RWPE1 (cell line): ENCODE data around the gene MCUB.

Experiments
- CTCF ChIA-PET: fragments of 350-600 bp; sonication (Branson Sonifier 250); formaldehyde crosslinking; extraction: SDS; loops from one replicate; lab custom pipeline; 2021; lab: Yijun Ruan, JAX
- POLR2A ChIA-PET: fragments of 400-600 bp; formaldehyde crosslinking; extraction: SDS; loops from one replicate; lab custom pipeline; 2020; ENCODE audit warnings: antibody characterized with exemption; ENCODE audit not compliant: low non-redundant PET; lab: Yijun Ruan, JAX
- DNase-seq: peaks from one replicate; pipeline ENCODE4 v3.0.0; 2012; ENCODE audit warnings: low spot score
- H3K27ac ChIP-seq: fragments of 450-650 bp; 2 replicates; pipeline ENCODE4 v1.5.1; 2017
- TF ChIP-seq, protein P1 (sequence below): fragments of 450-650 bp; conservative IDR thresholded peaks from 2 replicates; pipeline ENCODE4 v1.5.1; 2017; ENCODE audit warnings: low read depth, mild to moderate bottlenecking

Gene MCUB

DNA sequence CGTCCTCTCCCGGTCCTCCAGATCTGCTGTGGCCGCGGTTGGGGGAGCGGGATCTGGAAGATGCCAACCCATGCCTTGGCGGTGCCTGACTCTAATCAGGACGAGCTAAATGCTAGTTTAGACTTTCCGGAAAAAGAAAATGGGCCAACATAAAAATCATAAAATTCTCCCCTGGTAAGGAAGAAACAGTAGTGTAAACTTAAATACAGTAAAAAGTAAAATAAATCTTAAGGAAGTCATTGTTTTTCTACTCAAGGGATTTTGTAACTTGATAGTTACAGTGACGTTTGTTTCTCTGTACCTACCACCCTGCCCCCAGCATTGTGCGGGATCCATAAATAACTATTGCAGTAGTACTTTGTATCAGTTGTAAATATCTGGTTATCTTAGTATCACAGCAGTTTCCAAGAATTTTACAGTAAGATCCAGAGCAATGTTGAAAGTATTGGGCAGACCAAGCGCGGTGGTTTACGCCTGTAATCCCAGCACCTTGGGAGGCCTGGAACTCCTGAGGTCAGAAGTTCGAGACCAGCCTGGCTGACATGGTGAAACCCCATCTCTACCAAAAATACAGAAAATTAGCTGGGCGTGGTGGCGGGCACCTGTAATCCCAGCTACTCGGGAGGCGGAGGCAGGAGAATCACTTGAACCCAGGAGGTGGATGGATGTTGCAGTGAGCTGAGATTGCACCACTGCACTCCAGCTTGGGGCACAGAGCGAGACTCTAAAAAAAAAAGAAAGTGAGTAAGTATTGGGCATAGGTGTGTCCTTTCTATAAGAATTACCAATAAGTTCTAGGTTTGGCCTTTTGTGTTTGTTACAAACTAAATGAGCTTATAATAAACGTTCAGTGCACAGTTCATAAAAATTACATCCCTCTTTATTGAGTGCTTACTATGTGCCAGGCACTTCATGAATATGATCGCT is 170.8 kb downstream of the MCUB start:
- CTCF ChIA-PET: interaction anchor here (0.6 kb wide), 1 partner anchor 247 kb away, joined by 5 read pairs; no protein-coding TSS in a partner anchor
- POLR2A ChIA-PET: no interaction called here
- no peak for DNase-seq
- TF ChIP-seq, protein P1, sequence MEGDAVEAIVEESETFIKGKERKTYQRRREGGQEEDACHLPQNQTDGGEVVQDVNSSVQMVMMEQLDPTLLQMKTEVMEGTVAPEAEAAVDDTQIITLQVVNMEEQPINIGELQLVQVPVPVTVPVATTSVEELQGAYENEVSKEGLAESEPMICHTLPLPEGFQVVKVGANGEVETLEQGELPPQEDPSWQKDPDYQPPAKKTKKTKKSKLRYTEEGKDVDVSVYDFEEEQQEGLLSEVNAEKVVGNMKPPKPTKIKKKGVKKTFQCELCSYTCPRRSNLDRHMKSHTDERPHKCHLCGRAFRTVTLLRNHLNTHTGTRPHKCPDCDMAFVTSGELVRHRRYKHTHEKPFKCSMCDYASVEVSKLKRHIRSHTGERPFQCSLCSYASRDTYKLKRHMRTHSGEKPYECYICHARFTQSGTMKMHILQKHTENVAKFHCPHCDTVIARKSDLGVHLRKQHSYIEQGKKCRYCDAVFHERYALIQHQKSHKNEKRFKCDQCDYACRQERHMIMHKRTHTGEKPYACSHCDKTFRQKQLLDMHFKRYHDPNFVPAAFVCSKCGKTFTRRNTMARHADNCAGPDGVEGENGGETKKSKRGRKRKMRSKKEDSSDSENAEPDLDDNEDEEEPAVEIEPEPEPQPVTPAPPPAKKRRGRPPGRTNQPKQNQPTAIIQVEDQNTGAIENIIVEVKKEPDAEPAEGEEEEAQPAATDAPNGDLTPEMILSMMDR: no peak
- peak overlapping the region; percentile 76 for H3K27ac ChIP-seq

DNA sequence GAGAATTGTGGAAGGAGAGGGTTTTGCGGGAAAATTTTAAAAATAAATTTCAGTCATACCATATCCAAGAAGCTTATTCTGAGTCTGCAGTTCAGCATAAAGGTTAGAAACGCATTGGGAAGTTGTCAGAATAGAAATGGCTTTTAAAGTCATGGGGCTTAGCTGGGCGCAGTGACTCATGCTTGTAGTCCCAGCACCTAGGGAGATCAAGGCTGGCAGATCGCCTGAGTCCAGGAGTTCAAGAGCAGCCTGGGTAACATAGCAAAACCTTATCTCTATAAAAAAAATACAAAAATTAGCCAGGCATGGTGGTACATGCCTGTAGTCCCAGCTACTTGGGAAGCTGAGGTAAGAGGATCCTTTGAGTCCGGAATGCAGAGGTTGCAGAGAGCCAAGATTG is 173.7 kb downstream of the MCUB start:
- TF ChIP-seq, protein P1: no peak
- ChIA-PET CTCF (no interaction called here), POLR2A (no interaction called here)
- H3K27ac ChIP-seq: no peak overlapping the region
- no peak for DNase-seq

DNA sequence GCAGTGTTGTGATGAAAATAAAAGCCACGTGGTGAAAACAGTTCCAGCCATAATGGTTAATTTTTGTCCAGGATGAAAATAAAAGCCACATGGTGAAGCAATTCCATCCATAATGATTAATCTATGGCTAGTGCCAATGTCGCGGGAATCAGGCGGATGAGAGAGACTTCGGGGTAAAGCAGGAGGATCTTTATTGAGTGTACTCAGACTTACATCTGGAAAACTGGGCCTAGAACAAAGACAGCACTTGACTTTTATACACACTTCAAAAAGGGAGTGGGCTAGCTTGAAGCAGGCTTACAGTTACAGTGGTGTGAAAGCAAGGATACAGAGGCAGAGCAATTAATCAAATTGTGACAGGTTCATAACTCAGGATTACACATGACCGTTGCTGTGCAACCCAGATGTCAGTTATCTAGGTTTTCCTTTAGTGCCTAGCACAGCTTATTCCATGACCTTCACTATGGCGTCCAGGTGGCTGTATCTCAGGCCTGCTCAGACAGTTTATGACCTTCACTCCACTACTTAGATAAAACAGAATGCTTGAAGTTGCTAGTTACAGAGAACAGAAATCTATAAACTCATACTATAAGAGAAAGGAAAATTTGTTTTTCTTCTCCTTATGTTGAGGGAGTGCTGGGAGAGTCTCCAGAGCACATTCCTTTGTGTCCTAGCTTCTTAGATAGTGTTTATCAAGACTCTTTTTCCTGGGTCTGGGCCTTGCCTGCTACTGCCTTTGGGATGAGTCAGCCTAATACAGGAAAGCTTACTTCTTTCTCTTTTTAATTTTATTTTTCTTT is 175.7 kb downstream of the MCUB start:
- ChIA-PET POLR2A (no interaction called here), CTCF (no interaction called here)
- H3K27ac ChIP-seq: no peak overlapping the region
- DNase-seq: no peak
- TF ChIP-seq, protein P1: no peak
